Lung microvascular endothelial cell (primary cell): ENCODE data around the gene SLC50A1. TPM values are rescaled to one million over a fixed set of nuclear protein-coding genes. Genes with fewer than 3 reads are reported as not detected.
"Not testable (repeated sequence)": the region's sequence is repeated elsewhere in the genome, so short reads cannot be mapped to it uniquely, and the experiment has no call there.

ENCODE experiments used
- DNase-seq, 2 donors: peaks; one replicate each; pipeline versions ENCODE4 v3.0.0 to v3.0.0-alpha.2; 2010; ENCODE audit warnings: low read depth in 2 of 2
- total RNA-seq: library from RNA; depleted of rRNA; stranded (reverse); fragments of >200 nt; gene quantifications from 2 replicates; pipeline ENCODE4 v1.2.1, GENCODE V29; 2014

Gene SLC50A1
- total RNA-seq, 1 donor from 2014 or later, result 36.9 TPM

DNA sequence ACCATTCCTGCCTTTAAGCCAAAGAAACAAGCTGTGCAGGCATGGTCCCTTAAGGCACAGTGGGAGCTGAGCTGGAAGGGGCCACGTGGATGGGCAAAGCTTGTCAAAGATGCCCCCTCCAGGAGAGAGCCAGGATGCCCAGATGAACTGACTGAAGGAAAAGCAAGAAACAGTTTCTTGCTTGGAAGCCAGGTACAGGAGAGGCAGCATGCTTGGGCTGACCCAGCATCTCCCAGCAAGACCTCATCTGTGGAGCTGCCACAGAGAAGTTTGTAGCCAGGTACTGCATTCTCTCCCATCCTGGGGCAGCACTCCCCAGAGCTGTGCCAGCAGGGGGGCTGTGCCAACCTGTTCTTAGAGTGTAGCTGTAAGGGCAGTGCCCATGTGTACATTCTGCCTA is 1.3 kb upstream of the SLC50A1 start:
- DNase-seq, result peak in 1 of 2 donors; percentile 25

DNA sequence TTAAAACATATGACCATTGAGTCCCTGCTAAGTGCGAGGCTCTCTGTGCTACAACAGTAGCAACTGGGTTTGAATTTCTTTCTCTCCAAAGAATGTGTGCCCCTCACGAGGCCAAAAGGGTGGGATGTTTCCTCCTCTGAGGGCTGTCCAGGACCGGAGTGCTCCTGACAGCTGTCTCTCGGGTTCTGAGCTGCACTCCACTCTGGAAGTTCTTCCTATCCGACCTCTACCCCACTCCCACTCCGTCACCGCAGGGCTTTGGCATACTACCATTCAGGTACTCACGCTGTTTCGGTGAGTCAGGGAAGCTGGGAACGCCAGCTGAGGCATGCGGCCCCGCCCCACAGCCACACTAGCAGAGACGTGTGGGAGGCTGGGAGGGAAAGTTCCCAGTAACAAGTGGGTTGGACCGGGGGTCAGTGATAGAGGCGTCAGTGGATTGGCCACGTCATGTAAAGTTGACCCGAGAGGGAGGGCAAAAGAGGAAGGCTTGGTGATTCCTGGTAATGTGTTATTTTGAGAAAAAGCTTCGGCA is 705 bp upstream of the SLC50A1 start:
- DNase-seq, result peak; percentile 97 to 98

DNA sequence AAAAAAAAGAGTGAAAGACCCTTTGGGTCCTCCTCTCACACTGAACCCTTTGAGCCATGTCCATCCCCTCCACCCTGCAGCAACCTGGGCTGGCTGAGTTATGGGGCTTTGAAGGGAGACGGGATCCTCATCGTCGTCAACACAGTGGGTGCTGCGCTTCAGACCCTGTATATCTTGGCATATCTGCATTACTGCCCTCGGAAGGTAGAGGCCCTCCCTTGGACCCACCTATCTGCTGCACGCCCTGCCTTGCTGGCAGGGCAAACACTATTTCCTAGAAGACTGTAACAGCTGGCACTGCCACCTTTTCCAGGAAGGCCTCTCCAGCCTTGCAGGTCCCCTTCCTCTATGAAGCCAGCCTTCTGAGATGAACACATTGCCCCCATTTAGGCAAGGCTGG is 1.1 kb downstream of the SLC50A1 start:
- DNase-seq, result no peak

DNA sequence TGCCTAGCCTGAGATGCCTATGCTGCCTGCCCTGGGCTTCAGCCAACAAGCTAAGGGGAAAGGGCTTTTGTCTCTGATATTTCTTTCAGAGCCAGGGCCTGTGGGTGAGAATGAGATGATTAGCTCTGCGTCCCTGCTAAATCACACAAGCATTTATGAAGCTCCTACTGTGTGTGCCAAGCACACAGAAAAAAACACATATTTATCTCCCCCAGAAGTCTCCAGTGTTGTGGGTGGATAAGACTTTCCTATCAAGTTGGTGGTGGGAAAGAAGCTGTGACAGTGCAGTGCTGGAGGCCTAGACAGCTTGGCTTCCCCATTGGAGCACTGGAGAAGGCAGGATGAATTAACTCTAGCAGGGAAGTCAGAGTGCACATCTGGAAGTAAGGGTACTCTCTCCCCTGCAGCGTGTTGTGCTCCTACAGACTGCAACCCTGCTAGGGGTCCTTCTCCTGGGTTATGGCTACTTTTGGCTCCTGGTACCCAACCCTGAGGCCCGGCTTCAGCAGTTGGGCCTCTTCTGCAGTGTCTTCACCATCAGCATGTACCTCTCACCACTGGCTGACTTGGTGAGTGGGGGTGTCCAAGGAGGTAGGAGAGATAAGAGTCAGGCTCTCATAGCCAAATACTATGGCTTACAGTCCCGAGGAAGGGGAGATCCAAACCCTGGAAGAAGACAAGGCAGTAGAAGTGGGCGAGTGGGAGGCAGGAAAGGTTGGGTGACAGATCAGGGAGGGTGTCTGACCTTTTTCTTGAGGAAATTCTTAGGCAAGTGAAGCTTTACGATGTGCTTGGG is 1.7 kb downstream of the SLC50A1 start:
- DNase-seq, result no peak

DNA sequence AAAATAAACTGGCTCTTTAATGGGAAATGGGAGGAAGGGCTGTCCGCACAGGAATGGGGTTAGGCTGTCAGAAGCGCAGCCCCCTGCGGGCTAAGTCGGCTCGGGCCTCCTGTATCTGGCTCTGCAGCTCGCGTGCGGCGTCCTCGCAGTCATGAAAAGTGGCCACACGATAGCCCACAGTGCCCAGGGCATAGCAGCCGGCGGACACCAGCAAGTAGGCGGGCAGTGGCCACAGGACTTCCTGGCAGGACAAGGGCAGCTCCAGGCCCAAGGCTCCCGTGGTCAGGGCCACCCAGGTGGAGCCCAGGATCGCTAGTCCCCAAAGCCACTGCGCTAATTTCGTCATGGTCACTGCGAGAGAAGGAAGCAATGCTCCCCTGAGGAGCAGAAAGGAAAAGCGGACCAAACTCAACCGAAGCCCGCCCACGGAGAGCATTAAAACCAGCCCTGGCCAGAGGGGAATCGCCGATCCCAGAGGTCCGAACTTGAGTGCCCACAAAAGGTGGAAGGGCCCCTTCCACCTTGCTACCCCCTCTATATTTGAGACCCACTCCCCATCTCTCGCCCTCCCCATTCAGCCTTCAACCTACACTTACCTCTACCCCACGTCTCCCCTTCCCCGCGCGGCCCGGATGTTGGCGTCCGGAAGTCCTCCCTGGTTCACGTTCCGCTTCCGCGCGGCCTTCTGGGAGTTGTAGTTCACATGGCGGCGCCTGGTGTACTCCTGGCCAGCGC is 4.4 kb downstream of the SLC50A1 start, which contains the start of gene DPM3:
Gene DPM3, minus strand, starts transcription at position 637 of the 735 bp plus-strand sequence. Its CDS starts 291 bp downstream, at position 346.
- peak; percentile 82 to 88 for DNase-seq

DNA sequence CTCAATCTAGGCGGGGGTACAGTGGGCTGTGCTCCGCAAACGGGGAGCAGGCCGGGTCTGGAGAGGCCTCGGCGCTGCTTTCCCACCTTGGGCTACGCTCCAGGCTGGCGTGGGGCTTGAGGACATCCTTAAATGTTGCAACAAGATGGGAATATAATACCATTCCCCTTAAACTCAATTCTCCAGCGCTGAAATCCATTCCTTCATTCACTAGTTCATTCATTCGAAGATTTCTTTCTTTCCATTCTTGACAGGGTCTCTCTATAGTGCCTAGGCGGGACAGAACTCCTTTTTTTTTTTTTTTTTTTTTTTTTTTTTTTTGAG is 4.9 kb downstream of the SLC50A1 start:
- DNase-seq, result no peak

DNA sequence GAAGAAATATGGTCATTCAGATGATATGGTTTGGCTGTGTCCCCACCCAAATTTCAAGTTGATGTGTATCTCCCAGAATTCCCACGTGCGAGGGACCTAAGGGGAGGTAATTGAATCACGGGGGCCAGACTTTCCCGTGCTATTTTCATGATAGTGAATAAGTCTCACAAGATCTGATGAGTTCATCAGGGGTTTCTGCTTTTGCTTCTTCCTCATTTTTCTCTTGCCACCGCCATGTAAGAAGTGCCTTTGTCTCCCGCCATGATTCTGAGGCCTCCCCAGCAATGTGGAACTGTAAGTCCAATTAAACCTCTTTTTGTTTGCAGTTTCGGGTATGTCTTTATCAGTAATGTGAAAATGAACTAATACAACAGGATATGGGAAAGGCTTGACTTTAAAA is 6.1 kb downstream of the SLC50A1 start:
- no peak for DNase-seq

DNA sequence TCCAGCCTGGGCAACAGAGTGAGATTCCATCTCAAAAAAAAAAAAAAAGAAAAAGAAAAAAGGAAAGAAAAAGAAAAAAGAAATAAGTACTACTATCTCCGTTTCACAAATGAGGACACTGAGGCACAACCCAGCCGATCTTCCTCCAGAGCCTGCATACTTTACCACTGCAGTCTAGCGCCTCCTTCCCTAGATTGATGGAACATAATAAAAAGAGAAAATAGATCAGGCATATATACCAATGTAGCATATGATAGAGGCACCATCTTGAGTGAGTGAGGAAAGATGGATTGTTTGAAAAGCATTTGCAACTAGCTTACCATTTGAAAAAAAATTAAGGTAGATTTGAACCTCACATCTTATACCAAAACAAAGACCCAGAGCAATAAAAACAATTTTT is 9.8 kb downstream of the SLC50A1 start:
- no peak for DNase-seq

DNA sequence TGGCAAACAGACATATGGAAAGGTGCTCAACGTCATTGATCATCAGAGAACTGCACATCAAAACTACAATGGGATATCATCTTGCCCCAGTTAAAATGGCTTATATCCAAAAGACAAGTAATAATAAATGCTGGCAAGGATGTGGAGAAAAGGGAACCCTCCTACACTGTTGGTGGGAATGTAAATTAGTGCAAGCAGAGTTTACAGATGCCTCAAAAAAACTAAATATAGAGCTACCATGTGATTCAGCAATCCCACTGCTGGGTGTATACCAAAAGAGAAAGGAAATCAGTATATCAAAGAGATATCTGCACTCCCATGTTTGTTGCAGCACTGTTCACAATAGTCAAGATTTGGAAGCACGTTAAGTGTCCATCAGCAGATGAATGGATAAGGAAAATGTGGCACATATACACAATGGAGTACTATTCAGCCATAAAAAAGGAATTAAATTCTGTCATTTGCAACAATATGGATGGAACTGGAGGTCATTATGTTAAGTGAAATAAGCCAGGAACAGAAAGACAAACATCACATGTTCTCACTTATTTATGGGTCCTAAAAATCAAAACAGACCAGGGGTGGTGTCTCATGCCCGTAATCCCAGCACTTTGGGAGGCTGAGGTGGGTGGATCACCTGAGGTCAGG is 20.5 kb downstream of the SLC50A1 start:
- not testable (repeated sequence) for DNase-seq

DNA sequence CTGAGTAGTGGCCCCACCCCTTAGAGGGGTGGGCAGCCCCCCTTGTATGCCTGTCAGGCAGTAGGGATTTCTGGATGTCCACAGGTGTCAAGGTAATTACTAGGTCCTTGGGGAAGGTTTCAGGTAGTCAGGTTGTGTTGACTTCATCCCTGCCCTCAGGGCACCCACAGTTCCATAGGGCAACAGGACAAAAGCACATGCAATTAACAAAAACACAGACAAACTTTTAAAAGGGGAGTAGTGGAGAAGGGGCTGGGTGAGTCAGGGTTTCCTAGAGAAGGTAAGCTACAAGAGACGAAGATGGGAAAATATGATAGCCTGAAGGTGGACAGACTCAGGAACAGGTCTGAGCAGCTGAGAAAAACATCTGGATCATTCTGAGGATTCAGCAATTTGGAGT is 23.3 kb downstream of the SLC50A1 start:
- DNase-seq, result no peak

DNA sequence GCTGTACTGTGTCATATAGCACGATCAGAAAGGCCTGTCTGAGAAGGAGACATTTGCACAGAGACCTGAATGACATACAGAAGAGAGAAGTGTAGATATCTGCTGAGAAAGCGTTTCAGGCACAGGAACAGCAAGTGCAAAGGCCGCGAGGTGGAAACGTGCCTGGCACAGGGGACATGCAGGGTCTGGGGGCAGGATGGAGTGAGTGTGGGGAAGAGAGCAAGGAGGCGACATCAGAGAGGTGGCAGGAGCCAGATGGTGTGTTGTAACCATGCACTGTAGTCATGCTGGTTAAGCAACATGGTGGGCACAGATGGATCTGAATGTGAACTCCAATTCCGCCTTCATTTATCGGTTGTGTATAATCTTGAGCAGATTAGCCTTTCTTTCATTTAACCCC is 24.5 kb downstream of the SLC50A1 start:
- no peak for DNase-seq

DNA sequence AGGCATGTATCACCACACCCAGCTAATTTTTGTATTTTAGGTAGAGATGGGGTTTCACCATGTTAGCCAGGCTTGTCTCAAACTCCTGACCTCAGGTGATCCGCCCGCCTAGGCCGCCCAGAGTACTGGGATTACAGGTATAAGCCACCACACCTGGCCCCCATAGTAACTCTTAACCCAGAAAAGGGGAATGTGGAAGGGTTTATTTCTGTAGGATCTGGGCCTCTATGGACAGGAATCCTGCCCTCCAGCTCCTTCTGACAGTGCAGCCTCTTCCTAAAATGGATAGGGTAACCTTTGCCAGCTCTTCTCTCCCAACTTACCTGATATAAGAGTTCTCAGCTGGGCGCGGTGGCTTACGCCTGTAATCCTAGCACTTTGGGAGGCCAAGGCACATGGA is 27.0 kb downstream of the SLC50A1 start:
- DNase-seq, result not testable (repeated sequence)

DNA sequence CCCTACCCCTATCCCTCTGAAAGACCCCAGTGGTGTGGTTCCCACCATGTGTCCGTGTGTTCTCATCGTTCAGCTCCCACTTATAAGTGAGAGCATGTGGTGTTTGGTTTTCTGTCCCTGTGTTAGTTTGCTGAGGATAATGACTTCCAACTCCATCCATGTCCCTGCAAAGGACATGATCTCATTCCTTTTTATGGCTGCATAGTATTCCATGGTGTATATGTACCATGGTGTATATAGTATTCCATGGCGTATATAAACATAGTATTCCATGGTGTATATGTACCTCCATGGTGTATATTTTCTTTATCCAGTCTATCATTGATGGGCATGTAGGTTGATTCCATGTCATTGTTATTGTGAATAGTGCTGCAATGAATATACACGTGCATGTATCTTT is 28.1 kb downstream of the SLC50A1 start:
- DNase-seq, result not testable (repeated sequence)

DNA sequence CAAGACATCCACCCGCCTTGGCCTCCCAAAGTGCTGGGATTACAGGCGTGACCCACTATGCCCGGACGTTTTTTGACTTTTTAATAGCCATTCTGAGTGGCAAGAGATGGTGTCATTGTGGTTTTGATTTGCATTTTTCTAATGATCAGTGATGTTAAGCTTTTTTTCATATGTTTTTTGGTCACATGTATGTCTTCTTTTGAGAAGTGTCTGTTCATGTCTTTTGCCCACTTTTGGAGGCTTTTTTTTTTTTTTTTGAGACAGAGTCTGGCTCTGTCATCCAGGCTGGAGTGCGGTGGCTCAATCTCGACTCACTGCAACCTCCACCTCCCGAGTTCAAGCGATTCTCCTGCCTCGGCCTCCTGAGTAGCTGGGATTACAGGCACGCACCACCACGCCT is 29.0 kb downstream of the SLC50A1 start:
- not testable (repeated sequence) for DNase-seq

DNA sequence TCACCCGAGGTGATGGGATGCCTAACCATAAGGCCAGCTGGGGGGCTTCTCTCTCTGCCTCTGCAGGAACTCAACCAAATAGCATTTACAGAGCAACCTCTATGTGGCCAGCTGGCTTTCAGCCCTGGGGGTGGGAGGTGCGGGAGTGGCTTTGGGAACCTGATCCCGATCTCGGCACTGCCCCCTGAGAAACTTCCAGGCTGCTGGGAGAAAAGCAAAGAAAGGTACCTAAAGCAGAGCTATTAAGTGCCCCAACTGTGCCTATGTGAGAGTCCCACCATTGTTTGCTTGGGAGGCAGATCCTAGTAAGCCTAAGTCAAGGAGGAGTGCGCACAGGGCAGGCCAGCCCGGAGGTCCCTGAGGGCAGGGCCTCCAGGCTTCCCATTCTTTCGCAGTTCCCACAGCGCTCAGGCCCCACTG is 30.4 kb downstream of the SLC50A1 start:
- peak in 1 of 2 donors; percentile 62 for DNase-seq

DNA sequence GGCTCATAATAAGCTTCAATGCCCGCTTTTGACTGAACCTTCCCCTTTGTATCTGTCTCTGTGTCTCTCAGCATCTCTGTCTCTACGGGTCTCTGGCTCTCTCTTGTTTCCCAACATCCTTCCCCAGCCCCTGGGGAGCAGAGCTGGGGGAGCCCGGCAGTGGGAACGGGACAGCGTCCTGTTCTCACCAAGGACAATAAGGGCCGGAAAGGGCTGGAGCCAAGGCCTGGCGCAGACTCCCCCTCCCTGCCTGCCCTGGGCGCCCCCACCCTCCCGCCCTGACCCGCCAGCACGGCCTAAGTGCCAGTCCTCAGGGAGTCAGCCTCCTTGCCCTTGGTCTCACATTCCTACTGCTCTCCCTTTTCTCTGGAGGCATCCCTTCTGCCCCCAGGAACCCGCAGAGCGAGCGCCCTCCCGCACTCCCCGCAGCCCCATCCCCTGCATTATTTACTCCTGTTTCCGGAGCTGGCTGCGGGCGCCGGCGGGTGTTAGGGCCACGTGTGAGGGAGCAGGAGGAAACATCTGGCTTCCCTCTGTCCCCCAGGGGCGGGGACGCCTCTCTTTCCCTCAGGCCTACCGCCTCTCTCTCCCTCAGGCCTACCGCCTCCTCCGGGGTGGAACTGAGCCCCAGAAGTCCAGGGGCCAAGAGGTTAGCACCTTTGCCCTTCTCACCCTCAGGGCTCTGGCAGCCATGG is 31.0 kb downstream of the SLC50A1 start:
- DNase-seq, result peak; percentile 90 to 97

DNA sequence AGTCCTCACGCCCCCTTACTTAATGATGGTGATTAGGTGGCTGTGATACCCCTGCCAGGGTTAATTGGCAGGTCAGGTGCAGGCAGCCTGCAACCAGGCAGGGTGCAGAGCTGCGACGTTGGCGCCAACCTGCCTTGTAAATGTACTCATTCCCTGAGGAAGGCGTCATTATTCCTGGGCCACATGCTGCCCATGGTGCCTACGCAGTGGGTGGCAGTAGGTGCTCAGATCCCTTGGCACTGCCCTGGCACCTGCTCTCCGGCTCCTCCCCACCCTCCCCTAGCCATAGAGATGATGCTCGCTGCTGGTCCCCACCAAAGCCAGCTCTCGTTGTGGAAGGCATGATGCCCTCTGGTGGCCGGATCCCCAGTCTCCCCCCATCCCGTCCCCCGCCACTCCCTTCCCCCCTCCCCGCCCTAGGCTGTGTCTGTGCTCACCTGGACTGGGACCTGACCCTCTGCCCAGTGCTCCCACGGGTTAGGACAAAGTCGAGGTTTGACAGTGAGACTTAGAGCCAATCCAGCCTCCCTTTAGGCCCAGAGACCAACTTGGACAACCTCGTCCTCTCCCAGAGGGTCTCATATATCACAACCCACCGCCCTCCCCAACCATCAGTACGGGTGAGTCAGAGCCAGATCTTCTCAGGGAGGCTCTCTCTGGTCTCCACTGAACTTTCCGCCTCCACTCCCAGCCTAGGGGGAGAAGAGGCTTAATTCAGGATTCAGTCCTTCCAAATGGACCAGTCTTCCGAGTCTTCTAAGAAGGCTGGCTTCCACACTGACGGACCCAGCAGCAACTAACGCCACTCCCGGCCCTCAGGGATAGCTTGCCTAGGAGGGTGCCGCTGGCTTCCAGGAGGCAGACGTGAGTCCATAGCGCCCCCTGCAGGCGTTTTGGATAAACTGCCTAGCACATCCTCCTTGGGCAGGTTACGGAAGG is 31.8 kb downstream of the SLC50A1 start:
- peak; percentile 93 for DNase-seq

DNA sequence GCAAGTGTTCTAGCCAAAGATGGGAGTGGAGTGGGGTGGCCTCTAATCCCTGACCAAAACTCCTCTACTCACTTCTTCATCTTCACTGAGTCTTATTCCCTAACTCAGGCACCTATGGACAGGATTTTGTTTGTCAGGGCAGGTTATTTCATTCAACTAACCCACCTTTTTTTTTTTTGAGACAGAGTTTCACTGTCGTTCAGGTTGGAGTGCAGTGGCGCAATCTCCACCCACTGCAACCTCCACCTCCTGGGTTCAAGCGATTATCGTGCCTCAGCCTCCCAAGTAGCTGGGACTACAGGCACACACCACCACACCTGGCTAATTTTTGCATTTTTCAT is 32.4 kb downstream of the SLC50A1 start:
- DNase-seq, result not testable (repeated sequence)

DNA sequence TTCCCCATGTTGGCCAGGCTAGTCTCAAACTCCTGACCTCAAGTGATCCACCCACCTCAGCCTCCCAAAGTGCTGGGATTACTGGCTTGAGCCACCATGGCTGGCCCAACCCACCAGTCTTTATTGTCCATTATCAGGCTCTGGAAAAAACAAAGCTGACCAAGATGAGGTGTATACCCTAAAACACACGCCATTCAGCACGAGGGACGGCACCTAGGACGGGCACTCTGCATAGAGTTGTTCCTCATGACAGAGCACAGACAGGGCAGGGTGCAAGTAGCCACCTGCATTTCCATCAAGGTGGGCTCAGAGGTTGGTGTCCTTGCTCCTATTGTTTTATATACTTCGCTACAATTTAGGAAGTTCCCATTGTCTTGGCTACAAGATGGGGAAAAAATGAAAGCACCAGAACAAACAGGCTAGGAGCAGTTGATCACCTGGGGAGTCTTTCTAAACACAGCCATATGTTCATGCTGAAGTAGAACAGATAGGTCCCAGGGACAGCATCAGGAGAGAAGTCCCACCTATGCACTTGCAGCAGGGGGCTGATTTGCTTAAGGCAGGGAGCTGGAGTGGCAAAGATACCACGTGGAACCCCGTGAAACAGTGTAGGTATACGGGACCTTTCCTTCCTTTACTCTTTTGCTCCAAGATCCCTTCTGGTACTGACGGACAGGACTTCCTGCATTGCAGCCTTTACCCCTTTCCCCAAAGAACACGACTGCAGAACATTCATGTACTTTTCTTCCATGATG is 33.0 kb downstream of the SLC50A1 start:
- DNase-seq, result no peak

DNA sequence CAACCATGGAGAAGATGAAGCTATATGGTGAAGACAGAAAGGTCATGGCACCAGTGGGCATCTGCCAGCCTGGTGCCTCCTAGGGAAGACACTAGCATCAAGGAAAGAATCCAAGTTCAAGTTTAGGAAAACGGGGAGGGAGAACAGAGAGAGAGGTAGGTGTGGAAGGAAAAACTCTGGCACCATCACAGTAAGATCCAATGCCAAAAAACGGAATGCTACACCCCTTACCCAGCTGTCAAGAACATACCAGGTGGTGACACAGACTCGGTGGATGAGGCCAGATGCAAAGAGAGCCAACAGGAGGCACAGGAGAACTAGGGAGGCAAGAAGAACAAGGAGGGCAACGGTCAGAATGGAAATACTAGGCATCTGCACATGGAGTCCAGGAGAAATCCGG is 33.9 kb downstream of the SLC50A1 start:
- no peak for DNase-seq
